Ecto neural progenitor cell (in vitro differentiated cells): ENCODE measurements around the gene CMSS1.
"Not testable (repeated sequence)": the region's sequence is repeated elsewhere in the genome, so short reads cannot be mapped to it uniquely, and the experiment has no call there.

Source experiments
- DNase-seq: peaks from one replicate; pipeline ENCODE4 v3.0.0-alpha.2; 2018; ENCODE audit warnings: low spot score

The CMSS1 gene

GRCh38 chr3:99818818-99819217, 1.2 kb downstream of the CMSS1 start:
- no peak for DNase-seq

- DNase-seq: no peak
Measured at GRCh38 chr3:99823723-99824711, 6.4 kb downstream of the CMSS1 start.

GRCh38 chr3:99825004-99825640, 7.5 kb downstream of the CMSS1 start:
- DNase-seq: no peak

GRCh38 chr3:99829844-99830243, 12.2 kb downstream of the CMSS1 start:
- DNase-seq: no peak

- DNase-seq: no peak
Measured at GRCh38 chr3:99833617-99834205, 16.0 kb downstream of the CMSS1 start.

- no peak for DNase-seq
Measured at GRCh38 chr3:99834211-99834957, 16.7 kb downstream of the CMSS1 start.

- DNase-seq: no peak
Measured at GRCh38 chr3:99836681-99837080, 19.0 kb downstream of the CMSS1 start.

- no peak for DNase-seq
Measured at GRCh38 chr3:99837715-99838114, 20.1 kb downstream of the CMSS1 start.

- DNase-seq: no peak
Measured at GRCh38 chr3:99838755-99839154, 21.1 kb downstream of the CMSS1 start.

GRCh38 chr3:99839613-99840012, 22.0 kb downstream of the CMSS1 start:
- DNase-seq: no peak

- DNase-seq: not testable (repeated sequence)
Measured at GRCh38 chr3:99841949-99842348, 24.3 kb downstream of the CMSS1 start.

- no peak for DNase-seq
Measured at GRCh38 chr3:99842826-99843589, 25.3 kb downstream of the CMSS1 start.

- no peak for DNase-seq
Measured at GRCh38 chr3:99843590-99844258, 26.1 kb downstream of the CMSS1 start.

GRCh38 chr3:99845331-99845730, 27.7 kb downstream of the CMSS1 start:
- no peak for DNase-seq

GRCh38 chr3:99845999-99846398, 28.3 kb downstream of the CMSS1 start:
- no peak for DNase-seq

- no peak for DNase-seq
Measured at GRCh38 chr3:99846477-99847160, 29.0 kb downstream of the CMSS1 start.

GRCh38 chr3:99848433-99848832, 30.8 kb downstream of the CMSS1 start:
- DNase-seq: no peak

- DNase-seq: no peak
Measured at GRCh38 chr3:99850608-99851007, 32.9 kb downstream of the CMSS1 start.

GRCh38 chr3:99851955-99852354, 34.3 kb downstream of the CMSS1 start:
- DNase-seq: no peak

- no peak for DNase-seq
Measured at GRCh38 chr3:99852851-99853250, 35.2 kb downstream of the CMSS1 start.
